Ascending aorta (tissue), 2 donors: ENCODE results near the gene TREML4. TPM values are rescaled to one million over a fixed set of nuclear protein-coding genes. Genes with fewer than 3 reads are reported as not detected.

ENCODE experiments used
- DNase-seq, 2 donors: peaks; one replicate each; pipeline ENCODE4 v3.0.0-alpha.2; 2019; ENCODE audit warnings: low spot score in 2 of 2
- H3K27ac ChIP-seq, 2 donors: fragments of 200-600 bp; sonication (generic); one replicate each; pipeline ENCODE4 v1.5.1; 2016 to 2017; ENCODE audit warnings: mild to moderate bottlenecking in 1 of 2
- H3K27me3 ChIP-seq: fragments of 200-600 bp; sonication (generic); one replicate; pipeline ENCODE4 v1.5.1; 2017
- H3K36me3 ChIP-seq, 2 donors: fragments of 200-600 bp; sonication (generic); one replicate each; pipeline ENCODE4 v1.5.1; 2016
- H3K4me1 ChIP-seq, 2 donors: fragments of 200-600 bp; sonication (generic); one replicate each; pipeline ENCODE4 v1.5.1; 2016 to 2017; ENCODE audit warnings: mild to moderate bottlenecking in 1 of 2
- H3K4me3 ChIP-seq, 2 donors: fragments of 200-600 bp; sonication (generic); one replicate each; pipeline ENCODE4 v1.5.1; 2016 to 2017; ENCODE audit warnings: mild to moderate bottlenecking in 1 of 2
- H3K9me3 ChIP-seq, 2 donors: fragments of 200-600 bp; sonication (generic); one replicate each; pipeline ENCODE4 v1.5.1; 2016
- intact Hi-C: fragments of 100-400 bp; cut with DNase I; formaldehyde crosslinking; loops from one replicate; pipeline ENCODE4 v1.15.1; 2023
- total RNA-seq: library from RNA; depleted of rRNA; stranded (reverse); fragments of >200 nt; gene quantifications from one replicate; pipeline ENCODE4 v1.1.0, GENCODE V29; 2016
- TF ChIP-seq, protein P1 (sequence below), 3 experiments: fragments of 200-600 bp in 2 of 3; fragments of 450-650 bp in 1 of 3; sonication (generic) in 2 of 3; IDR thresholded peaks; one replicate each; pipeline ENCODE4 v1.5.1; 2016 to 2019; ENCODE audit warnings: antibody characterized with exemption in 3 of 3, mild to moderate bottlenecking in 1 of 3, moderate library complexity in 1 of 3

The TREML4 gene
- total RNA-seq, 1 donor from 2014 or later = not detected

GRCh38 chr6:41273714-41274113, 45.6 kb downstream of the TREML4 start:
- Histone ChIP-seq H3K4me1 (no peaks in the 10 kb centered on the region), H3K4me3 (no peak overlapping the region), H3K36me3 (no peaks in the 10 kb centered on the region), H3K27ac (no peak overlapping the region), H3K9me3 (no peaks in the 10 kb centered on the region), H3K27me3 (no peaks in the 10 kb centered on the region)
- TF ChIP-seq, protein P1, sequence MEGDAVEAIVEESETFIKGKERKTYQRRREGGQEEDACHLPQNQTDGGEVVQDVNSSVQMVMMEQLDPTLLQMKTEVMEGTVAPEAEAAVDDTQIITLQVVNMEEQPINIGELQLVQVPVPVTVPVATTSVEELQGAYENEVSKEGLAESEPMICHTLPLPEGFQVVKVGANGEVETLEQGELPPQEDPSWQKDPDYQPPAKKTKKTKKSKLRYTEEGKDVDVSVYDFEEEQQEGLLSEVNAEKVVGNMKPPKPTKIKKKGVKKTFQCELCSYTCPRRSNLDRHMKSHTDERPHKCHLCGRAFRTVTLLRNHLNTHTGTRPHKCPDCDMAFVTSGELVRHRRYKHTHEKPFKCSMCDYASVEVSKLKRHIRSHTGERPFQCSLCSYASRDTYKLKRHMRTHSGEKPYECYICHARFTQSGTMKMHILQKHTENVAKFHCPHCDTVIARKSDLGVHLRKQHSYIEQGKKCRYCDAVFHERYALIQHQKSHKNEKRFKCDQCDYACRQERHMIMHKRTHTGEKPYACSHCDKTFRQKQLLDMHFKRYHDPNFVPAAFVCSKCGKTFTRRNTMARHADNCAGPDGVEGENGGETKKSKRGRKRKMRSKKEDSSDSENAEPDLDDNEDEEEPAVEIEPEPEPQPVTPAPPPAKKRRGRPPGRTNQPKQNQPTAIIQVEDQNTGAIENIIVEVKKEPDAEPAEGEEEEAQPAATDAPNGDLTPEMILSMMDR (IDR thresholded peaks at IDR 0.05) = no peak
- no peak for DNase-seq
- intact Hi-C loops = no loop called here

DNA sequence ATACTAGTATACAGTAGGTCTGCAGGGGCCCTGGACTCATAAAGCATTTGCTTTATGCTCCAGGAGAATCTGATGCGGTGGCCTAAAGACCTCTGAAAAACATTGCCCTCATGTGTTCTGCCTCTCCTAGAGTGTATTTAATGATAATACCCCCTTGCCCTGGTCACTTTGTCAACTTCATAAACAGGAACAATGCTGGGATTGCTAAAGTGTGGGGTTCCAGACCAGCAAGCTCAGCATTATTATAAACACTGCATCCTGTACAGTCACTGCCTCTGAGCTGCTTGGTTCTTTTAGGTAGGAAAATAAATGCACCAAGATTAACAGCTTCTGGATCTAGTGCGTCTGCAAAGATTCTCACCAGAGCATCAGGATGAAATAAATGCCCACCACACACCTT, 46.1 kb downstream of the TREML4 start:
- H3K36me3 ChIP-seq = no peaks in the 10 kb centered on the region
- no peak overlapping the region for H3K27ac ChIP-seq
- TF ChIP-seq, protein P1 (IDR thresholded peaks at IDR 0.05) = no peak
- intact Hi-C loops = no loop called here
- H3K4me1 ChIP-seq = no peaks in the 10 kb centered on the region
- no peaks in the 10 kb centered on the region for H3K9me3 ChIP-seq
- no peak for DNase-seq
- H3K4me3 ChIP-seq = no peak overlapping the region
- H3K27me3 ChIP-seq = no peaks in the 10 kb centered on the region

DNA sequence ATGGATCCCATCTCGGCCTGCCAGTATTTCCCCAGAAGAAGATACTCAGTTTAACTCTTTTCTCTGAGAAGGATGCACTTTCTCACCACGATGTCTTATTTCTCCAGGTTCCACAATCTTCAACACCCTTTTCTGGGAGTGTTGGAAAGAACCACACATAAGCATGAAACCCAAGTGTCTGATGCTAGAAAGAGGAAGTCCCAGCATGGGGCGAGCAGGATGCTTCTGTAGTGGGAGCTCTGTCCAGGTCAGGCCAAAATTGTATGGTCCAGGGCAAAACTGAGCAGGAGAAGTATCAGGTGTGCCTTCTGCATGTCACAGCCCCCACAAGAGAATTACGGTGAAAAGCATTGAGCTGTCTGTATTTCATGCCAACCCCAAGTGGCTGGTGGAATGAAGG, 47.3 kb downstream of the TREML4 start:
- TF ChIP-seq, protein P1 (IDR thresholded peaks at IDR 0.05) = no peak
- Histone ChIP-seq H3K36me3 (no peaks in the 10 kb centered on the region), H3K27ac (no peak overlapping the region), H3K4me3 (no peak overlapping the region), H3K27me3 (no peaks in the 10 kb centered on the region), H3K4me1 (no peaks in the 10 kb centered on the region), H3K9me3 (no peaks in the 10 kb centered on the region)
- DNase-seq = no peak
- intact Hi-C loops = no loop called here

DNA sequence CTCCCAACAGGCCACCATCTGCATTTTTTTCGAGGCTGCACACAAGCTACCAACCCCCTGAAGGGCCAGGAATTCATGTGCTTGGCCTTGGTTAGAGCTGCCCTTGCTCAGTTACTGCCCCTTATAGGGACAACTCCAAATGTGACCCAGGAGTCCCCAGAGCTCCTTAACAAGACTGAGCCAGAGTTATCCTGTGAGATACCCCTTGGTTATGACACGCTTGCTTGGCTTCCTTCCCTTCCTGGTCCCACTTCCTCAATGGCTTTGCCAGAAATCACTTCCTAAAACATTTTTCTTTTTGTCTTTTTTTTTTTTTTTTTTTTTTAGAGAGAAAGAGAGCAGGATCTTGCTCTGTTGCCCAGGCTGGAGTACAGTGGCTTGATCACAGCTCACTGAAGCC, 49.5 kb downstream of the TREML4 start:
- DNase-seq = no peak
- intact Hi-C loops = no loop called here
- TF ChIP-seq, protein P1 (IDR thresholded peaks at IDR 0.05) = no peak
- Histone ChIP-seq H3K36me3 (no peaks in the 10 kb centered on the region), H3K9me3 (no peaks in the 10 kb centered on the region), H3K4me3 (no peak overlapping the region), H3K4me1 (no peaks in the 10 kb centered on the region), H3K27ac (no peak overlapping the region), H3K27me3 (no peaks in the 10 kb centered on the region)

DNA sequence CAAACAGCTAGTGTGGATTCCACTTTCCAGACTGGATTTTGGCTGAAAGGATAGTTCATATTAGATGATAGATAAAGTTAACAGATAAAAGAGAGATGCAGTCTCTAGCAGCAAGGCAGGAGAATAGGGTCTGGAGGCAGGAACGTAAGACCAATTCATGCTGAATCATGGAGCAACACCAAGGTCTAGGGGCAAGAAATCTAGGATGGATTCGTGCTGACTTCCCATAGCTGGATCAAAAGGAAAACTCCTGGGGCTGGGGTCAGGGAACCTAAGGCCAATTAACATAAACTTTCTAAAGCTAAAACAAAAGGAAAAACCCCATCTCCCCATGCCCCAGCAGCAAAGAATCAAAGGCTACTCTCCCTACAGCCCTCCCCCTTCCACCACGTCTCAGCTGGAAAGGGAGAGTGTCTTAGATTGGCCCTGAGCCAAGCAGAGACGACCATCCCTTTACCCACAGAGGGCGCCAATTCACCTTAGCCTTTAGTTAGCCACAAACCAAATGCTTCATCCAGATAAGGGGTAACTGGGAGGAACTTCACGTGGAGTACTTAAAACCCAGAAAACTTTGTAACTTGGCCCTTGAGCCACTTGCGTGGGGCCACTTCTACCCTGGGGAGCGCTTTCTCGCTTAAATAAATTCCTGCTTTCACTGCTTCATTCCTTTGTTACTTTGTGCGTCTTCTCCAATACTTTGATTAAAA, 50.7 kb downstream of the TREML4 start:
- no peaks in the 10 kb centered on the region for H3K9me3 ChIP-seq
- H3K27me3 ChIP-seq = no peaks in the 10 kb centered on the region
- H3K27ac ChIP-seq = no peak overlapping the region
- TF ChIP-seq, protein P1 (IDR thresholded peaks at IDR 0.05) = peak in 1 of 3 experiments; percentile 26
- H3K4me3 ChIP-seq = no peak overlapping the region
- H3K4me1 ChIP-seq = no peaks in the 10 kb centered on the region
- no peaks in the 10 kb centered on the region for H3K36me3 ChIP-seq
- DNase-seq = no peak
- intact Hi-C loops = no loop called here
